HepG2 (cell line): Measurements from ENCODE around the gene PITX3. TPM values are rescaled to one million over a fixed set of nuclear protein-coding genes. Genes with fewer than 3 reads are reported as not detected.

Source experiments
- FOSL1 ChIP-seq: sonication (generic); formaldehyde crosslinking; IDR thresholded peaks from 2 replicates; pipeline ENCODE4 v1.9.0; 2021; ENCODE audit warnings: missing genetic modification reagents, borderline replicate concordance
- HNRNPLL ChIP-seq: fragments of 200-400 bp; formaldehyde crosslinking; IDR thresholded peaks from 2 replicates; pipeline ENCODE4 v1.6.1; 2017; ENCODE audit warnings: mild to moderate bottlenecking, low read depth, low read length; ENCODE audit not compliant: poor library complexity, severe bottlenecking
- KMT2A ChIP-seq: sonication (generic); formaldehyde crosslinking; IDR thresholded peaks from 2 replicates; pipeline ENCODE4 v1.4.0; 2020; ENCODE audit warnings: missing genetic modification reagents
- MED1 ChIP-seq: sonication (generic); formaldehyde crosslinking; IDR thresholded peaks from 2 replicates; pipeline ENCODE4 v1.4.0; 2020; ENCODE audit warnings: missing genetic modification reagents
- MXD4 ChIP-seq: IDR thresholded peaks from 2 replicates; pipeline ENCODE4 v1.6.1; 2016; ENCODE audit warnings: mild to moderate bottlenecking, missing biosample characterization, missing genetic modification reagents
- POLR2A ChIP-seq, 2 experiments: IDR thresholded peaks; 2 replicates each; pipeline ENCODE4 v1.6.1; 2011; ENCODE audit warnings: low read depth in 2 of 2, low read length in 2 of 2, mild to moderate bottlenecking in 1 of 2, moderate library complexity in 1 of 2; ENCODE audit not compliant: insufficient read depth in 1 of 2
- PRDM15 ChIP-seq: sonication (generic); formaldehyde crosslinking; IDR thresholded peaks from 2 replicates; pipeline ENCODE4 v1.4.0; 2020; ENCODE audit warnings: missing genetic modification reagents
- SKI ChIP-seq: fragments of 450-650 bp; IDR thresholded peaks from one replicate; pipeline ENCODE4 v1.6.1; 2018; ENCODE audit warnings: mild to moderate bottlenecking; ENCODE audit not compliant: partially characterized antibody
- THAP7 ChIP-seq: sonication (generic); formaldehyde crosslinking; IDR thresholded peaks from 2 replicates; pipeline ENCODE4 v1.8.1; 2023; ENCODE audit warnings: mild to moderate bottlenecking, missing genetic modification reagents
- XBP1 ChIP-seq: sonication (generic); formaldehyde crosslinking; IDR thresholded peaks from 2 replicates; pipeline ENCODE4 v1.5.0; 2020; ENCODE audit warnings: missing genetic modification reagents
- ZBTB42 ChIP-seq: sonication (generic); formaldehyde crosslinking; IDR thresholded peaks from 2 replicates; pipeline ENCODE4 v1.5.0; 2020; ENCODE audit warnings: mild to moderate bottlenecking, missing genetic modification reagents
- ZNF709 ChIP-seq: sonication (generic); formaldehyde crosslinking; IDR thresholded peaks from 2 replicates; pipeline ENCODE4 v1.5.0; 2020; ENCODE audit warnings: mild to moderate bottlenecking, missing genetic modification reagents
- polyA plus RNA-seq, 8 experiments: library from polyadenylated mRNA; depleted of rRNA in 3 of 8; stranded (reverse) in 7 of 8; unstranded in 1 of 8; fragments of >200 nt; fragmentation: Illumina TruSeq in 4 of 8; extraction: Trizol in 4 of 8; gene quantifications; 2 replicates each; pipeline versions ENCODE4 v1.2.1 to v1.2.3, GENCODE V29; 2011 to 2016; ENCODE audit warnings: low read depth in 4 of 8, missing spikeins in 1 of 8, mixed read lengths in 1 of 8; ENCODE audit not compliant: insufficient read depth in 1 of 8
- total RNA-seq, 5 experiments: library from RNA; depleted of rRNA; stranded (reverse); fragments of >200 nt; fragmentation: Illumina TruSeq; extraction: Trizol; gene quantifications; 2 replicates each; pipeline ENCODE4 v1.2.3, GENCODE V29; 2016; ENCODE audit warnings: low read depth in 1 of 5
- TF ChIP-seq, protein P1 (sequence below): sonication (generic); formaldehyde crosslinking; IDR thresholded peaks from 2 replicates; pipeline ENCODE4 v1.4.0; 2020; ENCODE audit warnings: missing genetic modification reagents
- TF ChIP-seq, protein P2 (sequence below): IDR thresholded peaks from 2 replicates; pipeline ENCODE4 v1.6.1; 2018; ENCODE audit warnings: missing genetic modification reagents, mild to moderate bottlenecking, missing compliant biosample characterization
- TF ChIP-seq, protein P3 (sequence below): sonication (generic); formaldehyde crosslinking; IDR thresholded peaks from 2 replicates; pipeline ENCODE4 v1.9.0; 2022; ENCODE audit warnings: missing genetic modification reagents, mild to moderate bottlenecking, borderline replicate concordance
- TF ChIP-seq, protein P4 (sequence below): sonication (generic); formaldehyde crosslinking; IDR thresholded peaks from 2 replicates; pipeline ENCODE4 v1.8.0; 2023; ENCODE audit warnings: mild to moderate bottlenecking, missing genetic modification reagents

Gene PITX3
- total and polyA plus RNA-seq, 2 of the 13 experiments (the other 11 are each of a cell fraction or from before 2014, with no cell fraction given): not detected

- TF ChIP-seq, protein P1, sequence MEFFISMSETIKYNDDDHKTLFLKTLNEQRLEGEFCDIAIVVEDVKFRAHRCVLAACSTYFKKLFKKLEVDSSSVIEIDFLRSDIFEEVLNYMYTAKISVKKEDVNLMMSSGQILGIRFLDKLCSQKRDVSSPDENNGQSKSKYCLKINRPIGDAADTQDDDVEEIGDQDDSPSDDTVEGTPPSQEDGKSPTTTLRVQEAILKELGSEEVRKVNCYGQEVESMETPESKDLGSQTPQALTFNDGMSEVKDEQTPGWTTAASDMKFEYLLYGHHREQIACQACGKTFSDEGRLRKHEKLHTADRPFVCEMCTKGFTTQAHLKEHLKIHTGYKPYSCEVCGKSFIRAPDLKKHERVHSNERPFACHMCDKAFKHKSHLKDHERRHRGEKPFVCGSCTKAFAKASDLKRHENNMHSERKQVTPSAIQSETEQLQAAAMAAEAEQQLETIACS (CRISPR knock-in tag): no peak
- no peak for TF ChIP-seq FOSL1 (CRISPR knock-in tag)
- no peak for TF ChIP-seq SKI
- no peak for TF ChIP-seq XBP1 (CRISPR knock-in tag)
- TF ChIP-seq THAP7: peak; percentile 75; the same call in 1 of the 2 replicates
- TF ChIP-seq POLR2A (IDR thresholded peaks at IDR 0.05; ENCODE audit: insufficient read depth in 1 of 2, low read depth in 2 of 2, low read length in 2 of 2): peak in 1 of 2 experiments; percentile 36; a peak in 1 of 4 replicates
- peak; percentile 97 for TF ChIP-seq MXD4 (CRISPR knock-in tag)
- peak; percentile 52 for TF ChIP-seq HNRNPLL
- TF ChIP-seq, protein P2, sequence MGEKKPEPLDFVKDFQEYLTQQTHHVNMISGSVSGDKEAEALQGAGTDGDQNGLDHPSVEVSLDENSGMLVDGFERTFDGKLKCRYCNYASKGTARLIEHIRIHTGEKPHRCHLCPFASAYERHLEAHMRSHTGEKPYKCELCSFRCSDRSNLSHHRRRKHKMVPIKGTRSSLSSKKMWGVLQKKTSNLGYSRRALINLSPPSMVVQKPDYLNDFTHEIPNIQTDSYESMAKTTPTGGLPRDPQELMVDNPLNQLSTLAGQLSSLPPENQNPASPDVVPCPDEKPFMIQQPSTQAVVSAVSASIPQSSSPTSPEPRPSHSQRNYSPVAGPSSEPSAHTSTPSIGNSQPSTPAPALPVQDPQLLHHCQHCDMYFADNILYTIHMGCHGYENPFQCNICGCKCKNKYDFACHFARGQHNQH (CRISPR knock-in tag): 0 out of 2 replicates have a peak, but pooled peaks have one; percentile 40
- no peak for TF ChIP-seq PRDM15
- TF ChIP-seq MED1 (CRISPR knock-in tag): no peak; the same call in 1 of the 2 replicates
- TF ChIP-seq, protein P3, sequence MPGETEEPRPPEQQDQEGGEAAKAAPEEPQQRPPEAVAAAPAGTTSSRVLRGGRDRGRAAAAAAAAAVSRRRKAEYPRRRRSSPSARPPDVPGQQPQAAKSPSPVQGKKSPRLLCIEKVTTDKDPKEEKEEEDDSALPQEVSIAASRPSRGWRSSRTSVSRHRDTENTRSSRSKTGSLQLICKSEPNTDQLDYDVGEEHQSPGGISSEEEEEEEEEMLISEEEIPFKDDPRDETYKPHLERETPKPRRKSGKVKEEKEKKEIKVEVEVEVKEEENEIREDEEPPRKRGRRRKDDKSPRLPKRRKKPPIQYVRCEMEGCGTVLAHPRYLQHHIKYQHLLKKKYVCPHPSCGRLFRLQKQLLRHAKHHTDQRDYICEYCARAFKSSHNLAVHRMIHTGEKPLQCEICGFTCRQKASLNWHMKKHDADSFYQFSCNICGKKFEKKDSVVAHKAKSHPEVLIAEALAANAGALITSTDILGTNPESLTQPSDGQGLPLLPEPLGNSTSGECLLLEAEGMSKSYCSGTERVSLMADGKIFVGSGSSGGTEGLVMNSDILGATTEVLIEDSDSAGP (CRISPR knock-in tag): peak; percentile 74; the same call in 1 of the 2 replicates
- peak; percentile 100 for TF ChIP-seq ZBTB42 (CRISPR knock-in tag)
- 0 out of 2 replicates have a peak, but pooled peaks have one; percentile 21 for TF ChIP-seq ZNF709 (CRISPR knock-in tag)
- TF ChIP-seq, protein P4, sequence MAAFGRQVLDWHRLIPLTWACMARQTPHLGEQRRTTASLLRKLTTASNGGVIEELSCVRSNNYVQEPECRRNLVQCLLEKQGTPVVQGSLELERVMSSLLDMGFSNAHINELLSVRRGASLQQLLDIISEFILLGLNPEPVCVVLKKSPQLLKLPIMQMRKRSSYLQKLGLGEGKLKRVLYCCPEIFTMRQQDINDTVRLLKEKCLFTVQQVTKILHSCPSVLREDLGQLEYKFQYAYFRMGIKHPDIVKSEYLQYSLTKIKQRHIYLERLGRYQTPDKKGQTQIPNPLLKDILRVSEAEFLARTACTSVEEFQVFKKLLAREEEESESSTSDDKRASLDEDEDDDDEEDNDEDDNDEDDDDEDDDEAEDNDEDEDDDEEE: 0 out of 2 replicates have a peak, but pooled peaks have one; percentile 30
- TF ChIP-seq KMT2A (CRISPR knock-in tag): peak; percentile 27; the same call in 1 of the 2 replicates
Observed at GRCh38 chr10:102241444-102242117, at the start of gene PITX3 (continued).
